Measurements from ENCODE around the gene SNAPC2. TPM values are rescaled to one million over a fixed set of nuclear protein-coding genes. Genes with fewer than 3 reads are reported as not detected.
A peak's percentile ranks its signal among the peaks of the same experiment; 100 is the strongest.

Gene SNAPC2
- total and polyA plus RNA-seq, 2 of the 13 experiments (the other 11 are each of a cell fraction or from before 2014, with no cell fraction given), result 10.2 to 12.7 TPM

DNA sequence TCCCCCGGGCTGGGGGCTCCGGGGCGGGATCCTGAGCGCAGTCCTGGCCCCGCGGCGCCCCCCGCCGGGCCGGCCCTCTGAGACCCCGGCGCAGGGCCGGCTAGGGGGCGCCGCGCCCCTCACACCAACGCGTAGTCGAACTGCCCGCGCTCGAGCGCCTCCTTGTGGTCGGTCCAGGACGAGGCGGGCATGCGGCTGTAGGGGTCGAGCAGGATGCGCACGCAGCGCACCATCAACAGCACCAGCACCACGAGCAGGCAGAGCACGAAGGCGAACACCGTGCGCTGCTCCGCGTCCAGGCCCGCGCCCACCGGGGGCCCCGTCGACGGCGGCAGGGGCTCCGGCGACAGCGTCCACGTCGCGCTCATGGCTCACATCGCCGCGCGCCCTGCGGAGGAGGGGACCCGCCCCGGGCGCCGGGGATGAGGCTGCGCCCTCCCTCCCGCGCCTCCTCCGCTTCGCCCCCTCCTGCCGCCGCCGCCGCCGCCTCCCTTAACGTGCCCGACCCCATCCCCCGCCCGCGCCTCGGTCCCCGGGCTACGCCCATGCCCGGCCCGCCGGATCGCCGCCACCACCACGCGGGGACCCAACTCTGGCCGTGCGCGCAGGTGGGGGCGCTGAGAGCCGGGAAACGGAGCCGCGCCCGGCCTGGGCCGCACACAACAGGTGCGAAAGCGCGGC lies 5.2 kb downstream of the SNAPC2 start (continued):
- TF ChIP-seq, protein P1, sequence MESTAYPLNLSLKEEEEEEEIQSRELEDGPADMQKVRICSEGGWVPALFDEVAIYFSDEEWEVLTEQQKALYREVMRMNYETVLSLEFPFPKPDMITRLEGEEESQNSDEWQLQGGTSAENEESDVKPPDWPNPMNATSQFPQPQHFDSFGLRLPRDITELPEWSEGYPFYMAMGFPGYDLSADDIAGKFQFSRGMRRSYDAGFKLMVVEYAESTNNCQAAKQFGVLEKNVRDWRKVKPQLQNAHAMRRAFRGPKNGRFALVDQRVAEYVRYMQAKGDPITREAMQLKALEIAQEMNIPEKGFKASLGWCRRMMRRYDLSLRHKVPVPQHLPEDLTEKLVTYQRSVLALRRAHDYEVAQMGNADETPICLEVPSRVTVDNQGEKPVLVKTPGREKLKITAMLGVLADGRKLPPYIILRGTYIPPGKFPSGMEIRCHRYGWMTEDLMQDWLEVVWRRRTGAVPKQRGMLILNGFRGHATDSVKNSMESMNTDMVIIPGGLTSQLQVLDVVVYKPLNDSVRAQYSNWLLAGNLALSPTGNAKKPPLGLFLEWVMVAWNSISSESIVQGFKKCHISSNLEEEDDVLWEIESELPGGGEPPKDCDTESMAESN (CRISPR knock-in tag; conservative IDR thresholded peaks at IDR 0.05), result peak; percentile 89
- TF ChIP-seq, protein P2, sequence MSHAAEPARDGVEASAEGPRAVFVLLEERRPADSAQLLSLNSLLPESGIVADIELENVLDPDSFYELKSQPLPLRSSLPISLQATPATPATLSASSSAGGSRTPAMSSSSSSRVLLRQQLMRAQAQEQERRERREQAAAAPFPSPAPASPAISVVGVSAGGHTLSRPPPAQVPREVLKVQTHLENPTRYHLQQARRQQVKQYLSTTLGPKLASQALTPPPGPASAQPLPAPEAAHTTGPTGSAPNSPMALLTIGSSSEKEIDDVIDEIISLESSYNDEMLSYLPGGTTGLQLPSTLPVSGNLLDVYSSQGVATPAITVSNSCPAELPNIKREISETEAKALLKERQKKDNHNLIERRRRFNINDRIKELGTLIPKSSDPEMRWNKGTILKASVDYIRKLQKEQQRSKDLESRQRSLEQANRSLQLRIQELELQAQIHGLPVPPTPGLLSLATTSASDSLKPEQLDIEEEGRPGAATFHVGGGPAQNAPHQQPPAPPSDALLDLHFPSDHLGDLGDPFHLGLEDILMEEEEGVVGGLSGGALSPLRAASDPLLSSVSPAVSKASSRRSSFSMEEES (CRISPR knock-in tag; IDR thresholded peaks at IDR 0.05), result peak; percentile 39; the same call in 1 of the 2 replicates
- no peak for TF ChIP-seq RFX5 (IDR thresholded peaks at IDR 0.05; ENCODE audit: low read depth, low read length)
- 0 out of 2 replicates have a peak, but pooled peaks have one; percentile 50 for TF ChIP-seq ZFP37 (CRISPR knock-in tag; IDR thresholded peaks at IDR 0.05; ENCODE audit: borderline replicate concordance)
- TF ChIP-seq, protein P3, sequence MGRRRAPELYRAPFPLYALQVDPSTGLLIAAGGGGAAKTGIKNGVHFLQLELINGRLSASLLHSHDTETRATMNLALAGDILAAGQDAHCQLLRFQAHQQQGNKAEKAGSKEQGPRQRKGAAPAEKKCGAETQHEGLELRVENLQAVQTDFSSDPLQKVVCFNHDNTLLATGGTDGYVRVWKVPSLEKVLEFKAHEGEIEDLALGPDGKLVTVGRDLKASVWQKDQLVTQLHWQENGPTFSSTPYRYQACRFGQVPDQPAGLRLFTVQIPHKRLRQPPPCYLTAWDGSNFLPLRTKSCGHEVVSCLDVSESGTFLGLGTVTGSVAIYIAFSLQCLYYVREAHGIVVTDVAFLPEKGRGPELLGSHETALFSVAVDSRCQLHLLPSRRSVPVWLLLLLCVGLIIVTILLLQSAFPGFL (CRISPR knock-in tag; IDR thresholded peaks at IDR 0.05), result 0 out of 2 replicates have a peak, but pooled peaks have one; percentile 36
- peak; percentile 87 for TF ChIP-seq KDM2A (CRISPR knock-in tag; IDR thresholded peaks at IDR 0.05; ENCODE audit: borderline replicate concordance, low read depth)
- TF ChIP-seq IKZF4 (CRISPR knock-in tag; IDR thresholded peaks at IDR 0.05; ENCODE audit: borderline replicate concordance, low read depth, not compliant biosample characterization), result peak; percentile 92
- TF ChIP-seq, protein P4, sequence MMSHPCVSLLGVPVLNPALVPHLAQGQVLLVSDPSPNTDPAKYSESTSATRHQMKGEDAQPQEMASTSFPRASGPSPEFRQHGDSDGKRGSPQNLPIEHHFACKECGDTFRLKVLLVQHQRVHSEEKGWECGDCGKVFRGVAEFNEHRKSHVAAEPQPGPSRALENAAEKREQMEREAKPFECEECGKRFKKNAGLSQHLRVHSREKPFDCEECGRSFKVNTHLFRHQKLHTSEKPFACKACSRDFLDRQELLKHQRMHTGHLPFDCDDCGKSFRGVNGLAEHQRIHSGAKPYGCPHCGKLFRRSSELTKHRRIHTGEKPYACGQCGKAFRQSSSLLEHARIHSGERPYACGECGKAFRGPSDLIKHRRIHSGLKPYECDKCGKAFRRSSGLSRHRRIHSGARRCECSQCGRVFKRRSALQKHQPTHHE (CRISPR knock-in tag; IDR thresholded peaks at IDR 0.05; ENCODE audit: borderline replicate concordance), result 0 out of 2 replicates have a peak, but pooled peaks have one; percentile 48
- no peak for TF ChIP-seq BHLHE40 (IDR thresholded peaks at IDR 0.05; ENCODE audit: low read length)
- peak; percentile 84 for TF ChIP-seq SALL2 (CRISPR knock-in tag; IDR thresholded peaks at IDR 0.05)
- TF ChIP-seq RFXAP (CRISPR knock-in tag; IDR thresholded peaks at IDR 0.05; ENCODE audit: borderline replicate concordance), result peak; percentile 85; the same call in 1 of the 2 replicates
- no peak for TF ChIP-seq ZBTB3 (CRISPR knock-in tag; IDR thresholded peaks at IDR 0.05; ENCODE audit: borderline replicate concordance, low read depth)
- TF ChIP-seq, protein P5, sequence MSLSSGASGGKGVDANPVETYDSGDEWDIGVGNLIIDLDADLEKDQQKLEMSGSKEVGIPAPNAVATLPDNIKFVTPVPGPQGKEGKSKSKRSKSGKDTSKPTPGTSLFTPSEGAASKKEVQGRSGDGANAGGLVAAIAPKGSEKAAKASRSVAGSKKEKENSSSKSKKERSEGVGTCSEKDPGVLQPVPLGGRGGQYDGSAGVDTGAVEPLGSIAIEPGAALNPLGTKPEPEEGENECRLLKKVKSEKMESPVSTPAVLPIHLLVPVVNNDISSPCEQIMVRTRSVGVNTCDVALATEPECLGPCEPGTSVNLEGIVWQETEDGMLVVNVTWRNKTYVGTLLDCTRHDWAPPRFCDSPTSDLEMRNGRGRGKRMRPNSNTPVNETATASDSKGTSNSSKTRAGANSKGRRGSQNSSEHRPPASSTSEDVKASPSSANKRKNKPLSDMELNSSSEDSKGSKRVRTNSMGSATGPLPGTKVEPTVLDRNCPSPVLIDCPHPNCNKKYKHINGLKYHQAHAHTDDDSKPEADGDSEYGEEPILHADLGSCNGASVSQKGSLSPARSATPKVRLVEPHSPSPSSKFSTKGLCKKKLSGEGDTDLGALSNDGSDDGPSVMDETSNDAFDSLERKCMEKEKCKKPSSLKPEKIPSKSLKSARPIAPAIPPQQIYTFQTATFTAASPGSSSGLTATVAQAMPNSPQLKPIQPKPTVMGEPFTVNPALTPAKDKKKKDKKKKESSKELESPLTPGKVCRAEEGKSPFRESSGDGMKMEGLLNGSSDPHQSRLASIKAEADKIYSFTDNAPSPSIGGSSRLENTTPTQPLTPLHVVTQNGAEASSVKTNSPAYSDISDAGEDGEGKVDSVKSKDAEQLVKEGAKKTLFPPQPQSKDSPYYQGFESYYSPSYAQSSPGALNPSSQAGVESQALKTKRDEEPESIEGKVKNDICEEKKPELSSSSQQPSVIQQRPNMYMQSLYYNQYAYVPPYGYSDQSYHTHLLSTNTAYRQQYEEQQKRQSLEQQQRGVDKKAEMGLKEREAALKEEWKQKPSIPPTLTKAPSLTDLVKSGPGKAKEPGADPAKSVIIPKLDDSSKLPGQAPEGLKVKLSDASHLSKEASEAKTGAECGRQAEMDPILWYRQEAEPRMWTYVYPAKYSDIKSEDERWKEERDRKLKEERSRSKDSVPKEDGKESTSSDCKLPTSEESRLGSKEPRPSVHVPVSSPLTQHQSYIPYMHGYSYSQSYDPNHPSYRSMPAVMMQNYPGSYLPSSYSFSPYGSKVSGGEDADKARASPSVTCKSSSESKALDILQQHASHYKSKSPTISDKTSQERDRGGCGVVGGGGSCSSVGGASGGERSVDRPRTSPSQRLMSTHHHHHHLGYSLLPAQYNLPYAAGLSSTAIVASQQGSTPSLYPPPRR (CRISPR knock-in tag; IDR thresholded peaks at IDR 0.05; ENCODE audit: borderline replicate concordance), result no peak
- TF ChIP-seq ZNF205 (CRISPR knock-in tag; IDR thresholded peaks at IDR 0.05), result peak; percentile 45; the same call in 1 of the 2 replicates
- TF ChIP-seq, protein P6, sequence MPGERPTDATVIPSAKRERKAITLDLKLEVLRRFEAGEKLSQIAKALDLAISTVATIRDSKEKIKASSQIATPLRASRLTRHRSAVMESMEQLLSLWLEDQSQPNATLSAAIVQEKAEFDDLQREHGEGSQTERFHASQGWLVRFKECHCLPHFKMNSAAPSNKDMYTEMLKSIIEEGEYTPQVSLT (CRISPR knock-in tag; IDR thresholded peaks at IDR 0.05; ENCODE audit: borderline replicate concordance, low read depth), result no peak
- 0 out of 2 replicates have a peak, but pooled peaks have one; percentile 42 for TF ChIP-seq BCL6 (CRISPR knock-in tag; IDR thresholded peaks at IDR 0.05)
- TF ChIP-seq ZNF451 (CRISPR knock-in tag; IDR thresholded peaks at IDR 0.05), result peak; percentile 91; the same call in 1 of the 2 replicates
